ENCODE results near the gene MORN1.

MORN1 gene

DNA sequence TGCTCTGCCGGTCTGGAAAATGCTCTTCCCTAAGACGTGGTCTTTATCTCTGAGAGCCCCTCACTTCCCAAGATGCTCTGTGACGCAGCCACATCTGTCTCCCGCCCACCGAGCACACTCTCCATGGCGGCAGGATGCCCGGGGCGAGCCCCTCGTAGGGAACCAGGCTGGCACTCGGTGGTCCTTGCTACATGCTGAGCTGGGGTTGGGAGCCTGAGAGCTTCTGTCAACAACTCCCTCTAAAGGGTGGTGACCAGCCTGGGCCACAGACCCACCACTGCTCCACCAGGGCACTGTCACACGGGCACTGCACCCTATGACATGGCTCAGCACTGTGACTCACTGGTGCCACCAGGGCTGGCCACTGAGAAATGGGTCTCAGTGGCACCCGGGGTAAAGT is 18.4 kb upstream of the MORN1 start:
- Histone ChIP-seq H3K9ac (ENCODE audit: low read length) (no peak overlapping the region), H3K9me3 (ENCODE audit: insufficient read depth, low read length) (no peaks in the 10 kb centered on the region), H3F3A (ENCODE audit: insufficient read depth) (no peaks in the 10 kb centered on the region), H4K20me1 (ENCODE audit: low read depth, low read length) (no peaks in the 10 kb centered on the region), H3K79me2 (ENCODE audit: insufficient read depth, low read length) (no peaks in the 10 kb centered on the region), H3K36me3 (ENCODE audit: low read length) (no peaks in the 10 kb centered on the region), H3K27me3 (ENCODE audit: low read length) (no peaks in the 10 kb centered on the region), H3K4me3 (ENCODE audit: insufficient read depth, low read length, poor library complexity, severe bottlenecking) (no peak overlapping the region), H3K4me2 (ENCODE audit: low read depth, low read length, poor library complexity, severe bottlenecking) (no peak overlapping the region), H2AFZ (ENCODE audit: low read depth, low read length, severe bottlenecking) (no peak overlapping the region), H3K27ac (ENCODE audit: low read depth, low read length) (no peak overlapping the region), H3K9me2 (replicated peaks; ENCODE audit: insufficient read depth, low read length) (no peaks in the 10 kb centered on the region)
- no peak for TF ChIP-seq EZH2phosphoT487 (conservative IDR thresholded peaks at IDR 0.05; ENCODE audit: low read length)
- TF ChIP-seq, protein P1, sequence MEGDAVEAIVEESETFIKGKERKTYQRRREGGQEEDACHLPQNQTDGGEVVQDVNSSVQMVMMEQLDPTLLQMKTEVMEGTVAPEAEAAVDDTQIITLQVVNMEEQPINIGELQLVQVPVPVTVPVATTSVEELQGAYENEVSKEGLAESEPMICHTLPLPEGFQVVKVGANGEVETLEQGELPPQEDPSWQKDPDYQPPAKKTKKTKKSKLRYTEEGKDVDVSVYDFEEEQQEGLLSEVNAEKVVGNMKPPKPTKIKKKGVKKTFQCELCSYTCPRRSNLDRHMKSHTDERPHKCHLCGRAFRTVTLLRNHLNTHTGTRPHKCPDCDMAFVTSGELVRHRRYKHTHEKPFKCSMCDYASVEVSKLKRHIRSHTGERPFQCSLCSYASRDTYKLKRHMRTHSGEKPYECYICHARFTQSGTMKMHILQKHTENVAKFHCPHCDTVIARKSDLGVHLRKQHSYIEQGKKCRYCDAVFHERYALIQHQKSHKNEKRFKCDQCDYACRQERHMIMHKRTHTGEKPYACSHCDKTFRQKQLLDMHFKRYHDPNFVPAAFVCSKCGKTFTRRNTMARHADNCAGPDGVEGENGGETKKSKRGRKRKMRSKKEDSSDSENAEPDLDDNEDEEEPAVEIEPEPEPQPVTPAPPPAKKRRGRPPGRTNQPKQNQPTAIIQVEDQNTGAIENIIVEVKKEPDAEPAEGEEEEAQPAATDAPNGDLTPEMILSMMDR (IDR thresholded peaks at IDR 0.05; ENCODE audit: insufficient read depth, low read length, poor library complexity, severe bottlenecking), result no peak

DNA sequence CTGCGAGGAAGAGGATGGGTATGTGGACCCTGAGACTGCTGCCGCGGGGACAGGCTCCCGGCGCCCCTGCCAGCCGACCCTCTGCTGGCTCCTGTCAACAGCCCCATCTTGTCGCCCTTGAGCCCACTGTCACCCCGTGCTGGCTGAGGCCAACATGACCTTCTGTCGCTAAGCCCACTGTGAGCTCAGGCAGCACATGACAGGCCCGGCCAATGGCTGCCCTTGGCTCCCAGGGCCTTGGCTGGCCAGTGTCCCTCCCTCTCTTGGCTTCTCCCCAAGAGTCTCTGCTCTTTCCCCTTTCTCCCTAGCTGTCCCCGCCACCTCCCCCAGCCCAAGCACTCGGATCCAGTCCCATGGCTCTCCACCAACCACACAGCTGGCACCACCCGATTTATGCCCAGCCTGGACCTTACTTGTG is 17.5 kb upstream of the MORN1 start:
- Histone ChIP-seq H3F3A (ENCODE audit: insufficient read depth) (no peaks in the 10 kb centered on the region), H3K36me3 (ENCODE audit: low read length) (no peaks in the 10 kb centered on the region), H4K20me1 (ENCODE audit: low read depth, low read length) (no peaks in the 10 kb centered on the region), H3K9me3 (ENCODE audit: insufficient read depth, low read length) (no peaks in the 10 kb centered on the region), H3K79me2 (ENCODE audit: insufficient read depth, low read length) (no peaks in the 10 kb centered on the region), H3K27me3 (ENCODE audit: low read length) (no peaks in the 10 kb centered on the region), H3K9me2 (replicated peaks; ENCODE audit: insufficient read depth, low read length) (no peaks in the 10 kb centered on the region), H3K4me2 (ENCODE audit: low read depth, low read length, poor library complexity, severe bottlenecking) (no peak overlapping the region), H3K27ac (ENCODE audit: low read depth, low read length) (no peak overlapping the region), H3K4me3 (ENCODE audit: insufficient read depth, low read length, poor library complexity, severe bottlenecking) (no peak overlapping the region), H3K9ac (ENCODE audit: low read length) (no peak overlapping the region), H2AFZ (ENCODE audit: low read depth, low read length, severe bottlenecking) (no peak overlapping the region)
- TF ChIP-seq EZH2phosphoT487 (conservative IDR thresholded peaks at IDR 0.05; ENCODE audit: low read length), result no peak
- TF ChIP-seq, protein P1 (IDR thresholded peaks at IDR 0.05; ENCODE audit: insufficient read depth, low read length, poor library complexity, severe bottlenecking), result no peak

DNA sequence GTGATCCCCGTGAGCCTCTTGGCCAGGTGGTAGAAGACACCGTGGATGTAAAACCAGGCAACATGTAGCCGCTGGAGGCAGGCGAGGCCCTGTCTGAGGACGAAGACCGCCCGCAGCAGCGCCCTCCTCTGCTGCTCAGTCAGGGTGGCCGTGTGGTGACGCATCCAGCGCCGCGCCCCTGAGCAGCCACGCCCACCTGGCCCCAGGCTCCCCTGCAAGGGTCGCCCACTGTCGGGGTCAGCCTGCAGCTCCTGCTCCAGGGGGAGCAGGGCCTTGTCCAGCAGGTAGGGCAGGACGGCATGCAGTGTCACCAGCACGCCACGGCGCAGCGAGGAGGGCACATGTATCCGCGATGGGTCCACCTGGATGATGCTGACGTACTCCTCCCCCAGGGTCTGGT is 17.1 kb upstream of the MORN1 start:
- H2AFZ ChIP-seq (ENCODE audit: low read depth, low read length, severe bottlenecking), result no peak overlapping the region
- no peak for TF ChIP-seq EZH2phosphoT487 (conservative IDR thresholded peaks at IDR 0.05; ENCODE audit: low read length)
- TF ChIP-seq, protein P1 (IDR thresholded peaks at IDR 0.05; ENCODE audit: insufficient read depth, low read length, poor library complexity, severe bottlenecking), result no peak
- no peak overlapping the region for H3K27ac ChIP-seq (ENCODE audit: low read depth, low read length)

DNA sequence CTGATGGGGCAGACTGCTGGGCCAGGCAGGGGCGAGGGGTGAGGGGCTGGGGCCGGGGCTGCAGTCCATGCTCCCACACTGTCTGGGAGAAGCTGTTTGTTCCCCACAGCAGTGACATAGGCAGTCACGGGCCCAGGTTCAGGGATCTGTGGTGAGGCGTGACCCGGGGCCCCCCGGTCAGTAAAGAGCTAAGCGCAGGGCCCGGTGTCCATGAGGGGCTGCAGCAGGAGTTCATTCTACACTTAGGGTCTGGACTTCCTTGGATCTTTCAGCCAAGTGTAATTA is 16.6 kb upstream of the MORN1 start:
- Histone ChIP-seq H3K4me2 (ENCODE audit: low read depth, low read length, poor library complexity, severe bottlenecking) (no peak overlapping the region), H3K36me3 (ENCODE audit: low read length) (no peaks in the 10 kb centered on the region), H3K79me2 (ENCODE audit: insufficient read depth, low read length) (no peaks in the 10 kb centered on the region), H3F3A (ENCODE audit: insufficient read depth) (no peaks in the 10 kb centered on the region), H3K27me3 (ENCODE audit: low read length) (no peaks in the 10 kb centered on the region), H3K27ac (ENCODE audit: low read depth, low read length) (no peak overlapping the region), H3K9me3 (ENCODE audit: insufficient read depth, low read length) (no peaks in the 10 kb centered on the region), H3K4me3 (ENCODE audit: insufficient read depth, low read length, poor library complexity, severe bottlenecking) (no peak overlapping the region), H4K20me1 (ENCODE audit: low read depth, low read length) (no peaks in the 10 kb centered on the region), H3K9me2 (replicated peaks; ENCODE audit: insufficient read depth, low read length) (no peaks in the 10 kb centered on the region), H2AFZ (ENCODE audit: low read depth, low read length, severe bottlenecking) (no peak overlapping the region), H3K9ac (ENCODE audit: low read length) (no peak overlapping the region)
- TF ChIP-seq EZH2phosphoT487 (conservative IDR thresholded peaks at IDR 0.05; ENCODE audit: low read length), result no peak
- TF ChIP-seq, protein P1 (IDR thresholded peaks at IDR 0.05; ENCODE audit: insufficient read depth, low read length, poor library complexity, severe bottlenecking), result no peak

More for the DNA sequence above, 17.1 kb upstream of the MORN1 start:
- no peak overlapping the region for H3K4me2 ChIP-seq (ENCODE audit: low read depth, low read length, poor library complexity, severe bottlenecking)
- H3K9me2 ChIP-seq (replicated peaks; ENCODE audit: insufficient read depth, low read length), result no peaks in the 10 kb centered on the region
- H3K79me2 ChIP-seq (ENCODE audit: insufficient read depth, low read length), result no peaks in the 10 kb centered on the region
- no peak overlapping the region for H3K9ac ChIP-seq (ENCODE audit: low read length)
- no peaks in the 10 kb centered on the region for H4K20me1 ChIP-seq (ENCODE audit: low read depth, low read length)
- H3K9me3 ChIP-seq (ENCODE audit: insufficient read depth, low read length), result no peaks in the 10 kb centered on the region
- no peaks in the 10 kb centered on the region for H3K36me3 ChIP-seq (ENCODE audit: low read length)
- H3K4me3 ChIP-seq (ENCODE audit: insufficient read depth, low read length, poor library complexity, severe bottlenecking), result no peak overlapping the region
- no peaks in the 10 kb centered on the region for H3F3A ChIP-seq (ENCODE audit: insufficient read depth)
- H3K27me3 ChIP-seq (ENCODE audit: low read length), result no peaks in the 10 kb centered on the region
